ENCODE results near the gene SZRD1. TPM values are rescaled to one million over a fixed set of nuclear protein-coding genes. Genes with fewer than 3 reads are reported as not detected.
A peak's percentile ranks its signal among the peaks of the same experiment; 100 is the strongest.

The SZRD1 gene
- total and polyA plus RNA-seq, 4 donors, result 29.3 to 114 (median 89.3) TPM

DNA sequence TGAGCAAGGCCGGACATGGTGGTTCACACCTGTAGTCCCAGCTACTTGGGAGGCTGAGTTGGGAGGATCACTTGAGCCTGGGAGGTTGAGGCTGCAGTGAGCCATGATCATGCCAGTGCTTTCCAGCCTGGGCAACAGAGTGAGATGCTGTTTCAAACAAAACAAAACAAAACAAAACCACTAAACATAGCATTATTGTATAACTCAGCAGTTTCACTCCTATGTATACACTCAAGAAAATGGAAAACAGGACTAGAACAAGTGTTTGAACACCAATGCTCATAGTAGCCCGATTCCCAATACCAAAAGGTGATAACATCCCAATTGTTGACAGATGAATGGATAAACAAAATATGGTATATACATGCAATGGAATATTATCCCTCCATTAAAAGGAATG is 71.5 kb downstream of the SZRD1 start:
- ATAC-seq (ENCODE audit: insufficient read depth, low FRiP score) (no peak), DNase-seq (no peak)
- no peak overlapping the region for H3K9ac ChIP-seq (ENCODE audit: insufficient read depth in 1 of 2, low read length in 2 of 2)
- WGBS, 2 donors, result 81 to 84% methylated on average over 2 of the region's 2 CpGs
- H3K4me1 ChIP-seq (ENCODE audit: control insufficient read depth in 5 of 5, insufficient read depth in 5 of 5, low read length in 5 of 5), result peaks cover 0 to 13% (median 5%) of the 10 kb centered on the region in 5 donors
- H3K27me3 ChIP-seq (ENCODE audit: control insufficient read depth in 3 of 3, insufficient read depth in 3 of 3, low read length in 2 of 3), result no peaks in the 10 kb centered on the region
- TF ChIP-seq, protein P1, sequence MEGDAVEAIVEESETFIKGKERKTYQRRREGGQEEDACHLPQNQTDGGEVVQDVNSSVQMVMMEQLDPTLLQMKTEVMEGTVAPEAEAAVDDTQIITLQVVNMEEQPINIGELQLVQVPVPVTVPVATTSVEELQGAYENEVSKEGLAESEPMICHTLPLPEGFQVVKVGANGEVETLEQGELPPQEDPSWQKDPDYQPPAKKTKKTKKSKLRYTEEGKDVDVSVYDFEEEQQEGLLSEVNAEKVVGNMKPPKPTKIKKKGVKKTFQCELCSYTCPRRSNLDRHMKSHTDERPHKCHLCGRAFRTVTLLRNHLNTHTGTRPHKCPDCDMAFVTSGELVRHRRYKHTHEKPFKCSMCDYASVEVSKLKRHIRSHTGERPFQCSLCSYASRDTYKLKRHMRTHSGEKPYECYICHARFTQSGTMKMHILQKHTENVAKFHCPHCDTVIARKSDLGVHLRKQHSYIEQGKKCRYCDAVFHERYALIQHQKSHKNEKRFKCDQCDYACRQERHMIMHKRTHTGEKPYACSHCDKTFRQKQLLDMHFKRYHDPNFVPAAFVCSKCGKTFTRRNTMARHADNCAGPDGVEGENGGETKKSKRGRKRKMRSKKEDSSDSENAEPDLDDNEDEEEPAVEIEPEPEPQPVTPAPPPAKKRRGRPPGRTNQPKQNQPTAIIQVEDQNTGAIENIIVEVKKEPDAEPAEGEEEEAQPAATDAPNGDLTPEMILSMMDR (IDR thresholded peaks at IDR 0.05; ENCODE audit: control extremely low read depth, extremely low read depth), result no peak
- H3K36me3 ChIP-seq (ENCODE audit: control insufficient read depth in 4 of 4, insufficient read depth in 4 of 4, low read length in 4 of 4), result peaks cover 0 to 13% (median 5%) of the 10 kb centered on the region in 4 donors
- H3K9me3 ChIP-seq (ENCODE audit: control insufficient read depth in 4 of 4, insufficient read depth in 3 of 4, low read length in 3 of 4), result no peaks in the 10 kb centered on the region
- no peak overlapping the region for H3K4me3 ChIP-seq
- no peak overlapping the region for H3K27ac ChIP-seq (ENCODE audit: low read depth in 1 of 2, low read length in 1 of 2)

DNA sequence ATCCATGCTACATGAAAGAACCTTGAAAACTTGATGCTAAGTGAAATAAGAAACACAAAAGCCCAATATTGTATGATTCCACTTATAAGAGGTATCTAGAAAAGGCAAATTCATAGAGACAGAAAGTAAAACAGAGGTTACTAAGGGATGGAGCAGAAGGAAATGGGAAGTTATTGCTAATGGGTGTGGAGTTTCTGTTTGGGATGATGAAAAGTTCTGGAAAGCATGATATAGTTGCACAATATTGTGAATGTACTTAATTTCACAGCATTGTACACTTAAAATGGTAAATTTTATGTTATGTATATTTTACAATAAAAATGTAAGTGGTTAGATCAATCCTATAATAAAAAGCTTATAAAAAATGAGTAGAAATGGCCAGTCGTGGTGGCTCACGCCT is 71.9 kb downstream of the SZRD1 start:
- Histone ChIP-seq H3K27ac (ENCODE audit: low read depth in 1 of 2, low read length in 1 of 2) (no peak overlapping the region), H3K9ac (ENCODE audit: insufficient read depth in 1 of 2, low read length in 2 of 2) (no peak overlapping the region), H3K9me3 (ENCODE audit: control insufficient read depth in 4 of 4, insufficient read depth in 3 of 4, low read length in 3 of 4) (no peaks in the 10 kb centered on the region), H3K4me3 (no peak overlapping the region), H3K27me3 (ENCODE audit: control insufficient read depth in 3 of 3, insufficient read depth in 3 of 3, low read length in 2 of 3) (no peaks in the 10 kb centered on the region), H3K36me3 (ENCODE audit: control insufficient read depth in 4 of 4, insufficient read depth in 4 of 4, low read length in 4 of 4) (peaks cover 0 to 17% (median 5%) of the 10 kb centered on the region in 4 donors), H3K4me1 (ENCODE audit: control insufficient read depth in 5 of 5, insufficient read depth in 5 of 5, low read length in 5 of 5) (peaks cover 0 to 13% (median 5%) of the 10 kb centered on the region in 5 donors)
- TF ChIP-seq, protein P1 (IDR thresholded peaks at IDR 0.05; ENCODE audit: control extremely low read depth, extremely low read depth), result no peak
- 79 to 89% methylated on average over 2 of the region's 2 CpGs for WGBS, 2 donors
- DNase-seq (no peak), ATAC-seq (ENCODE audit: insufficient read depth, low FRiP score) (no peak)

DNA sequence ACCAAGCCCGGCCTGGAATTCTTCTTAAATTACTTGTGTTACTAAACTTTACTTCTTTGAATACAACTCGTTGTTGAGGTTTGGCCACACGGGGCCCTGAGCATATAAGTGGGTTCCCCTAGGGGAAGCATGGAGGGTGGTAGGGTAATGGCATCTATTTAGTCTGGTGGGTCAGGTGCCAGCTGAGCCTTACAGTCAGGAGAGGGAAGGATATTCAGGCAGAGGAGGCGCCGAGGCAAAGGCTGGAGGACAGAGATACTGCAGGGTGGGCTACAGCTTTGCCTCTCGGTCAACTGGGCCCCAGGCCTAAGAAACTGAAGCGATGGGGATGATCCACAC is 73.1 kb downstream of the SZRD1 start:
- H3K27ac ChIP-seq (ENCODE audit: low read depth in 1 of 2, low read length in 1 of 2), result peak overlapping the region in 1 of 2 donors; percentile 40
- 49% methylated on average over 7 of the region's 7 CpGs for WGBS, 2 donors

More for the DNA sequence above, 73.1 kb downstream of the SZRD1 start:
- Histone ChIP-seq H3K4me1 (ENCODE audit: control insufficient read depth in 5 of 5, insufficient read depth in 5 of 5, low read length in 5 of 5) (peaks cover 0 to 13% (median 5%) of the 10 kb centered on the region in 5 donors), H3K27me3 (ENCODE audit: control insufficient read depth in 3 of 3, insufficient read depth in 3 of 3, low read length in 2 of 3) (no peaks in the 10 kb centered on the region), H3K36me3 (ENCODE audit: control insufficient read depth in 4 of 4, insufficient read depth in 4 of 4, low read length in 4 of 4) (peaks cover 0 to 20% (median 13%) of the 10 kb centered on the region in 4 donors), H3K9me3 (ENCODE audit: control insufficient read depth in 4 of 4, insufficient read depth in 3 of 4, low read length in 3 of 4) (no peaks in the 10 kb centered on the region), H3K4me3 (no peak overlapping the region), H3K9ac (ENCODE audit: insufficient read depth in 1 of 2, low read length in 2 of 2) (no peak overlapping the region)
- TF ChIP-seq, protein P1 (IDR thresholded peaks at IDR 0.05; ENCODE audit: control extremely low read depth, extremely low read depth), result no peak
- DNase-seq (no peak), ATAC-seq (ENCODE audit: insufficient read depth, low FRiP score) (no peak)

All from lung (tissue), 12 donors.